ENCODE measurements around the gene SLC14A1. TPM values are rescaled to one million over a fixed set of nuclear protein-coding genes. Genes with fewer than 3 reads are reported as not detected.

Gene SLC14A1
- total RNA-seq, 4 donors from 2014 or later: 0.19 to 9.8 (median 0.85) TPM; not detected in 1

DNA sequence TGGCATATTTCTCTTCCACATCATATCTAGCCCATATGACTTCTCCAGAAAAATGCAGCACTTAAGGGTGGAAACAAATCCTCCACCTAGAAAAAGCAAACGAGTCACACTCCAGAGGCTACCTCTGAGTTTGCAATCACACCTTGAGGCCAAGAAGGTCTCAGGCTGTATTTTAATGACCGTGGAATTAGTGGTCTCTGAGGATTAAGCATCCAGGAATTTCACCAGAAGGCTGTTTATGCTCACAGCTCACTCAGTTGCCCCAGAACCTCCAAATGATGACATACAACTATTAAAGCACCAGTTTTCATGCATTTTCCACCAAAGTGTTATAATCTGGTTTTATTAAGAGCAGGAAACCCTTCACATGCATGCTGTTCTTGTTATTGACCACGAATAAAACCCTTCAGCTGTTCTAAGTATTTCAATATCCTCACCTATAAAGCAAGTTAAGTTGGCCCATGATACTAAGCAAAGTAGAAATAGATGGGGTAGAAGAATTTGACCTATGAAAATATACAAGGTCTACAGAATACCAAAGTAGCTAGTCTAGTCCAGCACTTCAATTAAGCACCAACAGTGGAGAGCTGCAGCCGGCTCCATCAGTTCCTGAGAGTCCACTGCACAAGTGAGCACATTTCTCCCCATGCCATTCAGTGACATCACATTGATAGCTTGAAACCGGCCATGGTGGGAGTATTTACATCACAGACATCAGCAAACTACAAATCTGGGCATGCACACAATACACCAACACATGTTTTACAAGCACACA lies 39.5 kb upstream of the SLC14A1 start:
- TF ChIP-seq, protein P1, sequence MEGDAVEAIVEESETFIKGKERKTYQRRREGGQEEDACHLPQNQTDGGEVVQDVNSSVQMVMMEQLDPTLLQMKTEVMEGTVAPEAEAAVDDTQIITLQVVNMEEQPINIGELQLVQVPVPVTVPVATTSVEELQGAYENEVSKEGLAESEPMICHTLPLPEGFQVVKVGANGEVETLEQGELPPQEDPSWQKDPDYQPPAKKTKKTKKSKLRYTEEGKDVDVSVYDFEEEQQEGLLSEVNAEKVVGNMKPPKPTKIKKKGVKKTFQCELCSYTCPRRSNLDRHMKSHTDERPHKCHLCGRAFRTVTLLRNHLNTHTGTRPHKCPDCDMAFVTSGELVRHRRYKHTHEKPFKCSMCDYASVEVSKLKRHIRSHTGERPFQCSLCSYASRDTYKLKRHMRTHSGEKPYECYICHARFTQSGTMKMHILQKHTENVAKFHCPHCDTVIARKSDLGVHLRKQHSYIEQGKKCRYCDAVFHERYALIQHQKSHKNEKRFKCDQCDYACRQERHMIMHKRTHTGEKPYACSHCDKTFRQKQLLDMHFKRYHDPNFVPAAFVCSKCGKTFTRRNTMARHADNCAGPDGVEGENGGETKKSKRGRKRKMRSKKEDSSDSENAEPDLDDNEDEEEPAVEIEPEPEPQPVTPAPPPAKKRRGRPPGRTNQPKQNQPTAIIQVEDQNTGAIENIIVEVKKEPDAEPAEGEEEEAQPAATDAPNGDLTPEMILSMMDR (IDR thresholded peaks at IDR 0.05; ENCODE audit: low read depth): no peak

DNA sequence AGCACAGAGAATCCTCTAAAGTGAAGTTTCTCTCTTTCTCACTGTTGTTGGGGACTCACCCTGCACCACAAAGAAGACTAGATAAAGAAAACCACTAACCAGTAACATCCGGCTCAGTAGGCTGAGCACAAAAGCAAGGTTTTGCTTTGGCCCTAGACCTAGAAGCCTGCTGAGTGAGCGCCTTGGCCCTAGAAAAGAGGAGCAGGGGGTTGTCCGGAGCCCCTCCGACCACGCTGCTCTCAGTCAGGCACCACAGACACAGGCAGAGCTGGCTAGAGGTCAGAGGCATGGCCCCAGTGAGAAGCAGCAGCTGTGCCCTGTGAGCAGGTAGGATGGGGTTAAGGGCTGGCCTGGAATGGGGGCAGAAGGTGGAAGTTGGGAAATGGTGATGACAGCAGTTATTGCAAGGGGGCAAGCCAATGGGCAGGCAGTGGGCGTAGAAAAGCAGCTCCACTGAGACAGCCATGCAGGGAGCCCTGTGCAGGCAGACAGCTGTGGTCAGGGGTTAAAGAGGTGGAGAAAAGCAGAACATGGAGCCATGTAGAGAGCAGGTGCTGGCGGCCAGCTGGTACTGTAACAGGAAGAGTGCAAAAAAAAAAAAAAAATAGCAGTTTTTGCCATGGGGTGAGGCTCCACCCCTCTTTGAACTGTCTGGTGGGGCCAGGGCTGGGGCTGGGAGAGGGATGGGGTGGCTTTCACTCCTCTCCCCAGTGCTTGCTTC lies 36.9 kb upstream of the SLC14A1 start:
- TF ChIP-seq, protein P1 (IDR thresholded peaks at IDR 0.05; ENCODE audit: low read depth): no peak

DNA sequence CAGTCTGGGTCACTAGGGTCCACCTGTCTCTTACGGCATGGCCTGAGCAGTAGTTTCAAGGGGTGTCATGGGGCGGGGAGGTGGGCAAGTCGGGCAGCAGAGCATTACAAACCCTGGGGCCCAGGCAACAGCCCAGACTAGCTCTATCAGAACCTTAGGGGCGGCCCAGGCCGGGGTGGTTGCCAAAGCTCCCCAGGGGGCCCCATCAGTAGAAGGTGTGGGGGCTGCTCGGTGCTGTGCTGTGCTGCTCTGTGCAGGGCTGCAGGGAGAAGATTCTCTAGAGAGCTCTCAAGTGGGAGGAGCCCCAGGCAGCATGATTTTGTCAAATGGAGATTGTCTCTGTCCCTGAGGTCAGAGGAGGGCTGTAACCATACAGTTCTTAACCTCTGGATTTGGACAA lies 36.4 kb upstream of the SLC14A1 start:
- TF ChIP-seq, protein P1 (IDR thresholded peaks at IDR 0.05; ENCODE audit: low read depth): no peak

DNA sequence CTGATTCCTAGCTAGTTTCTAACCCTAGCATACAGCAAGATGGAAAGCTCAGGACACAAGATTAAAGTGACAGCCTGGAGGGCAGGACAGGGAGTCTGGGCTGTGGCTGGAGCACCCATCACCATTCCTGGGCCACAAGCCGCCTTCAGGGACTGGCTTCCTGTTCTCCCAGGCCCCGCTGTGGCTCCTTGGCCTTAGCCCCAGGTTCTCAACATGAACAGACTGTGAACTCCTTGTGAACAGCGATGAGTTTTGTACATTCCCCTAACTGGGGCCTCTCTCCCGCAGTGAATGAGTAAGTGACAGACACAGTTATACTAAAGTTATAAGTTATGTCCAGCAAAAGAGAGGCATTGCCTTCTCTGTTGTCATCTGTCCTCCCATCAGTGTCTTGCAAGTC lies 35.9 kb upstream of the SLC14A1 start:
- TF ChIP-seq, protein P1 (IDR thresholded peaks at IDR 0.05; ENCODE audit: low read depth): no peak

DNA sequence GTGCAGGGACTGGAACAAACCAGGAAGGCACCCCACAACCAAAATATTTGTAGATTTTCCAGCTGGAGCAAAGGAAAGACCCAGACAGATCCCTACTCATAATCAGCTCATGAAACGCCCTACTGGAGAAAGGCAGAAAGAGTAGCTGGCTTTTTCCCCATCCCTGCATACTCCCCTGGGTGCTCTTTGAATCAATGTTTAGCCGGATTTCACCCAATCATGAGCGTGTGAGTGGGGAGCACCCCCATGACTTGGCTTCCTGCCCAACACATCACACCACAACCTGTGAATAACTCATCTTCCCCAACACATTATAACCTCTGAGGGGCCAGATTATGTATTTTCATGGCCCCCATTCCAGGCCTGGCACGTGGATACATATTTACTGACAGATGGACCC lies 35.1 kb upstream of the SLC14A1 start:
- TF ChIP-seq, protein P1 (IDR thresholded peaks at IDR 0.05; ENCODE audit: low read depth): no peak

DNA sequence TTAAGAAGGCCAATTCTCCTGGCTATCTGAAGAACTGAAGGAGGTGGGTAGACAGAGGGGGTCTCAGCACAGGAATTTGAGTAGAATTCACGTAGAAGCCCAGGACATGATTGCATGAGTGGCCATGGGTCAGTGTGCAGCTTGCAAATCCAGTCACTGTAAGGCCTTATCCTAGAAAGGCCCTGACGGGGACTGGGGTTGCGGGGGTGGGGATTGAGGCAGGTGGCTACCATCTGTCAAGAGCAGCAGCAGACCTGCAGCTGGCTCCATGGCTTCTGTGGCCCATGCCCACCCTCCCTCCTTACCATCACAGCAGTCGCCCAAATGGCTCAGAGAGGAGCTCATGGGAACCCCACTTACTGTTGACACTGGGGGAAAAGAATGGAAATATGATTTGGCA lies 34.6 kb upstream of the SLC14A1 start:
- TF ChIP-seq, protein P1 (IDR thresholded peaks at IDR 0.05; ENCODE audit: low read depth): no peak

Measured in subcutaneous adipose tissue (tissue), 4 donors.